ENCODE measurements around the gene FIBP.
"Not testable (repeated sequence)": the region's sequence is repeated elsewhere in the genome, so short reads cannot be mapped to it uniquely, and the experiment has no call there.

Gene FIBP

GRCh38 chr11:65892661-65893317 lies 4.5 kb upstream of the FIBP start:
- no peak for DNase-seq
- in situ Hi-C loops (cut with MboI; ENCODE audit: low pct_unique_long_range_greater_than_20kb, low sequenced_read_pairs) = no loop called here

DNA sequence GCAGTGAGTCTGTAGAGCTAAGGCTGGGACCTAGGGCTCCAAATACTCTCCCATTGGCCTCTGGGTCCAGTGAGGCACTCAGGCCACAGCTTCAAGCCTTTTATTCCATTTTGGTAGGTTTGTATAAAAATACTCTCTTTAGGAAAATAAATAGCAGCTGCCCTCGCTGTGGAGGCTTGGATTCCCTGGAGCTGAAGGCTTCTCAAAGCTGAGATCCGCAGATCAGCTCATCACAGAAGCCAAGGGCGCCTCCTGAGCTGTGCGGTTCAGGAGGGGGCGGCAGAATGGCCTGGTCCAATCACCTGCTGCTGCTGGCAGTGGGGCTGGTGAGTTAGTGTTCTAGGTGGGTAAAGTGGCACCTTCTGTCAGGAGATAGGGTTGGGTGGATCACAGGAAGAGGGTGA lies 3.9 kb upstream of the FIBP start:
- DNase-seq = not testable (repeated sequence)

GRCh38 chr11:65891219-65892136 lies 3.2 kb upstream of the FIBP start:
- in situ Hi-C loops (cut with MboI; ENCODE audit: low pct_unique_long_range_greater_than_20kb, low sequenced_read_pairs) = no loop called here

More for the DNA sequence above, 3.9 kb upstream of the FIBP start:
- in situ Hi-C loops (cut with MboI; ENCODE audit: low pct_unique_long_range_greater_than_20kb, low sequenced_read_pairs) = not testable (repeated sequence)

GRCh38 chr11:65890324-65891218 lies 2.3 kb upstream of the FIBP start, which contains the start of gene CCDC85B:
TSS of gene CCDC85B (plus strand) at chr11:65890673. CDS start at chr11:65890784, 111 bp downstream.
- in situ Hi-C loops (cut with MboI; ENCODE audit: low pct_unique_long_range_greater_than_20kb, low sequenced_read_pairs) = no loop called here
- peak; percentile 97 for DNase-seq

More at GRCh38 chr11:65891219-65892136, 3.2 kb upstream of the FIBP start:
- DNase-seq = peak; percentile 77

DNA sequence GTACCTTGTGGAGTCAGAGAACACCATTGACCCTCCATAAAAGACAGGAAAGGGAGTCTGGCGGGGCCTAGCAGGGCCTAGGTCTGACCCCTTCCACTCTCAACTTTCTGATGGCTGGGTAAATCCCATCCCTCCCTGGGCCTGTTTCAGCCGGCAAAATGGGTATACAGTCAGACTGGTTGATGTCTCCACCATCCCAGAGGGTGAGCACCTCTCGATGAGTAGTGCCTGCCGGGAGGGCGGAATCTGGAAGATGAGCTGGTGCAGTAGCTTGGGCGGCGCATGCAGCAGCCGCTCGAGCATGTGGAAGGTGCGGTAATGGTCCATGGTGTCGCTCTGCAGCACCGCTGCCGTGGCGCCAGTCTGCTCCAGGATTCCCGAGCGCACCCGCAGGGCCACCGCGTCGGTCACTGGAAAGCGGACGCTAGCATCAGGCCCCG lies 528 bp downstream of the FIBP start:
- in situ Hi-C loops (cut with MboI; ENCODE audit: low pct_unique_long_range_greater_than_20kb, low sequenced_read_pairs) = no loop called here

DNA sequence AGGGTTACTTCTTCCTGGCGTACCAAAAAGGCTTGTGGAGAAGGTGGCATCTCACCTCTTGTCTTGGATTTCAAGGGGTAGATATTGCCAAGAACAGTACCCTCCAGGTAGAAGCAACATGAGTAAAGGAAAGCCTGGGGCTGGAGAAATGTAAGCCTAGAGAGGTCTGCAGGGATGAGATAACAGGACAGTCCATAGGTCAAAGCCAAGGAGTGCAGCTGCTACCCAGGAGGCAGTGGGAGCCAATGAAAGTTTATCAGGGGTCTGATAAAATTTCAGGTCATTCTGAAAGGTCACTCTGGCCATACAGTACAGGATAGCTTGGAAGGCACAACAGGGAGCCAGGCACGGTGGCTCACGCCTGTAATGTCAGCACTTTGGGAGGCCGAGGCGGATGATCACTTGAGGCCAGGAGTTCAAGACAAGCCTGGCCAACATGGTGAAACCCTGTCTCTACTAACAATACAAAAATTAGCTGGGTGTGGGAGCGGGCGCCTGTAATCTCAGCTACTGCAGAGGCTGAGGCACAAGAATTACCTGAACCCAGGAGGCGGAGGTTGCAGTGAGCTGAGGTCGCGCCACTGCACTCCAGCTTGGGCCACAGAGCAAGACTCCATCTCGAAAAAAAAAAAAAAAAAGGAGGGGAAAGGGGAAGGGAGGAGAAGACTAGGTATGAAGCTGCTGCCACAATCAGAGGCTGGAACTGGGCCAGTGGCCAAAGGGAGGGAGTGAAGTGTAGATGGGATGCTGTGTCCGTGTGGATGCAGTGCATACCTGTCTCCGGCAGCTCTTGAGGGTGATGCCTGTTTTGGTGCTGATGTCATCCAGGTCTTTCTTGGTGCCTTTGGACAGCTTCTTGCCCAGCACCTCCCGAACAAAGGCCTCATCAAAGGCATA lies 1.2 kb downstream of the FIBP start:
- in situ Hi-C loops (cut with MboI; ENCODE audit: low pct_unique_long_range_greater_than_20kb, low sequenced_read_pairs) = no loop called here
- DNase-seq = no peak

More for the DNA sequence above, 528 bp downstream of the FIBP start:
- no peak for DNase-seq

GRCh38 chr11:65885808-65886536 lies 2.3 kb downstream of the FIBP start:
- in situ Hi-C loops (cut with MboI; ENCODE audit: low pct_unique_long_range_greater_than_20kb, low sequenced_read_pairs) = no loop called here
- no peak for DNase-seq

- DNase-seq = no peak
- in situ Hi-C loops (cut with MboI; ENCODE audit: low pct_unique_long_range_greater_than_20kb, low sequenced_read_pairs) = no loop called here
Observed at GRCh38 chr11:65885231-65885630, 3.0 kb downstream of the FIBP start.

DNA sequence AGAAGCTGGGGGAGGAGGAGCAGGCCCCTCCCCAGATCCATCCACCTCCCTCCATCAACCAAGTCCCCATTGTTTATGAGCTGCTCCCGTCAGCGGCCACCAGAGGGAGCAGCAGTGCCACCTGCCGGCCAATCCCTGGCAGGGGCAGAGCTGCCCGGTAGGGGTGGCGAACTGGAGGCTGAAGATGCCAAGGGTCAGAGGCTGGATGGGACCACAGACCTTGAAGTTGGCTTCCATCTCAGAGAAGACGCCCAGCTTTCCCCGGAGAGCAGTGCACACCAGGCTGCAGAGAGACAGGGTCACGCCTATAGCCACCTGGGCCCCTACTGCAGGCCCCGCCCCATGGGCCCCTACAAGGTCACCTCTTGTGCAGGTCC lies 3.6 kb downstream of the FIBP start:
- DNase-seq = peak; percentile 80
- in situ Hi-C loops (cut with MboI; ENCODE audit: low pct_unique_long_range_greater_than_20kb, low sequenced_read_pairs) = no loop called here

- in situ Hi-C loops (cut with MboI; ENCODE audit: low pct_unique_long_range_greater_than_20kb, low sequenced_read_pairs) = no loop called here
- DNase-seq = no peak
Observed at GRCh38 chr11:65883786-65884715, 4.2 kb downstream of the FIBP start.

GRCh38 chr11:65883058-65883761 lies 5.1 kb downstream of the FIBP start:
- in situ Hi-C loops (cut with MboI; ENCODE audit: low pct_unique_long_range_greater_than_20kb, low sequenced_read_pairs) = no loop called here
- DNase-seq = no peak

DNA sequence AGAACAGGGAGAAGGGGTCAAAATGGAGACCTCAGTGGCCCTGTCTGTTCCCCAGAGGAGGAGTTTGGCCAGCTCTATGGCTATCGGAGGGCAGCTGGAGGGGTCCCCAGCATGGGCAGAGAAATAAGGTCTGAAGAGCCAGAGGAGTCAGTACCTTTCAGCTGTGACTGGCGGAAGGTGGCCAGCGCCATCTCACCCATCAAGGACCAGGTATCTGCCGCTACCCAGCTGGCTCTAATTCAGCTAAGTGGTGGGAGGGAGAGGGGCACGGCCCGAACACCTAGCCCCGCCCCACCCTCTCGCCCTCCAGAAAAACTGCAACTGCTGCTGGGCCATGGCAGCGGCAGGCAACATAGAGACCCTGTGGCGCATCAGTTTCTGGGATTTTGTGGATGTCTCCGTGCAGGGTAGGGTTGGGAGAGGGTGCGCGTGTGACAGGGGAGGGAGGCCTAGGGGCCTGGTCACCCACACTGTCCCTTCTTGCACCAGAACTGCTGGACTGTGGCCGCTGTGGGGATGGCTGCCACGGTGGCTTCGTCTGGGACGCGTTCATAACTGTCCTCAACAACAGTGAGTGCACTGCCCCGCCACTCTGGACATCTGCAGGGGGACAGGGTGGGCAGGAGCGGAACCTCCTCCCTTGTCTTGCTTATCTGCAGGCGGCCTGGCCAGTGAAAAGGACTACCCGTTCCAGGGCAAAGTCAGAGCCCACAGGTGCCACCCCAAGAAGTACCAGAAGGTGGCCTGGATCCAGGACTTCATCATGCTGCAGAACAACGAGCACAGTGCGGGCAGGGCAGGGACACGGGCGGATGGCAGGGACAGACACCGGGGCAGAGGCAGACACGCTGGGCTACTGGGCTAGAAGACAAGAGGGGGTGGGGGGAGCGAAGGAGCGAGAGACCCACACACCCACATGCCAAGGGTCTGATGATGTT lies 5.9 kb downstream of the FIBP start:
- no peak for DNase-seq
- in situ Hi-C loops (cut with MboI; ENCODE audit: low pct_unique_long_range_greater_than_20kb, low sequenced_read_pairs) = no loop called here

GRCh38 chr11:65880844-65881421 lies 7.3 kb downstream of the FIBP start:
- no peak for DNase-seq
- in situ Hi-C loops (cut with MboI; ENCODE audit: low pct_unique_long_range_greater_than_20kb, low sequenced_read_pairs) = no loop called here

DNA sequence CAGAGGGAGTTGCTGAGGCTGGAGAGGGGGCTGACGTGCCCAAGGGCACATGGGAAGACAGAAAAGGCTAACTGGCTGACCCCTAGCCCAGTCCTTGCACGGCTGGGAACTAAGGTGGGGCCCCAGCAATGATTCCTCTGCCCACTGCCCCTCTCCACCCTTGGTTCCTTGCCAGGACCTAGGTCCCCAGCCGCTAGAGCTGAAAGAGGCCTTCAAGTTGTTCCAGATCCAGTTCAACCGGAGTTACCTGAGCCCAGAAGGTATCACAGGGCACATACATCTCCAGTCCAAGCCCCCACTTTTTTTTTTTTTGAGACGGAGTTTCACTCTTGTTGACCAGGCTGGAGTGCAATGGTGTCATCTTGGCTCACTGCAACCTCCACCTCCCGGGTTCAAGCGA lies 8.2 kb downstream of the FIBP start:
- in situ Hi-C loops (cut with MboI; ENCODE audit: low pct_unique_long_range_greater_than_20kb, low sequenced_read_pairs) = no loop called here
- DNase-seq = no peak

GRCh38 chr11:65879617-65880016 lies 8.7 kb downstream of the FIBP start, which contains the start of gene CTSW:
TSS of gene CTSW (plus strand) at chr11:65879837. CDS start at chr11:65879855, 18 bp downstream.
- no peak for DNase-seq
- in situ Hi-C loops (cut with MboI; ENCODE audit: low pct_unique_long_range_greater_than_20kb, low sequenced_read_pairs) = no loop called here

All from KBM-7 (cell line).